GM18499 (cell line): ENCODE measurements around the gene ERCC5.

ENCODE experiments used
- ATAC-seq: cut with Tn5 transposase; IDR thresholded peaks from one replicate; pipeline ENCODE4 v1.9.1; 2021; ENCODE audit warnings: moderate number of reproducible peaks; ENCODE audit not compliant: insufficient read depth, unreplicated experiment

ERCC5 gene

GRCh38 chr13:102879793-102880499 lies 34.1 kb downstream of the ERCC5 start:
- ATAC-seq, result no peak

- no peak for ATAC-seq
Measured at GRCh38 chr13:102881819-102882686, 36.2 kb downstream of the ERCC5 start.

- ATAC-seq, result no peak
Measured at GRCh38 chr13:102892503-102892902, 46.7 kb downstream of the ERCC5 start.

- ATAC-seq, result no peak
Measured at GRCh38 chr13:102897371-102898138, 51.7 kb downstream of the ERCC5 start.

- ATAC-seq, result no peak
Measured at GRCh38 chr13:102900193-102900608, 54.4 kb downstream of the ERCC5 start.

GRCh38 chr13:102901056-102901455 lies 55.2 kb downstream of the ERCC5 start:
- ATAC-seq, result no peak

GRCh38 chr13:102901615-102902305 lies 55.9 kb downstream of the ERCC5 start:
- ATAC-seq, result no peak

- no peak for ATAC-seq
Measured at GRCh38 chr13:102902789-102903347, 57.0 kb downstream of the ERCC5 start.

- ATAC-seq, result no peak
Measured at GRCh38 chr13:102903659-102904407, 58.0 kb downstream of the ERCC5 start.

- no peak for ATAC-seq
Measured at GRCh38 chr13:102904408-102904862, 58.6 kb downstream of the ERCC5 start.

- no peak for ATAC-seq
Measured at GRCh38 chr13:102905905-102906771, 60.3 kb downstream of the ERCC5 start.

- ATAC-seq, result peak; percentile 48
Measured at GRCh38 chr13:102907016-102907756, 61.4 kb downstream of the ERCC5 start.

- no peak for ATAC-seq
Measured at GRCh38 chr13:102907886-102908515, 62.2 kb downstream of the ERCC5 start.

GRCh38 chr13:102909971-102910370 lies 64.1 kb downstream of the ERCC5 start:
- ATAC-seq, result no peak

GRCh38 chr13:102911336-102911735 lies 65.5 kb downstream of the ERCC5 start:
- ATAC-seq, result no peak

- no peak for ATAC-seq
Measured at GRCh38 chr13:102912599-102912998, 66.8 kb downstream of the ERCC5 start.

- ATAC-seq, result no peak
Measured at GRCh38 chr13:102913914-102914313, 68.1 kb downstream of the ERCC5 start.
